Fibroblast of lung (primary cell): ENCODE results near the gene TERB1. TPM values are rescaled to one million over a fixed set of nuclear protein-coding genes. Genes with fewer than 3 reads are reported as not detected.
"Not testable (repeated sequence)": the region's sequence is repeated elsewhere in the genome, so short reads cannot be mapped to it uniquely, and the experiment has no call there.

Experiments
- DNase-seq, 2 donors: peaks; one replicate each; pipeline versions ENCODE4 v3.0.0 to v3.0.0-alpha.2; 2010; ENCODE audit warnings: low read depth in 2 of 2
- H2AFZ ChIP-seq: 2 replicates; pipeline ENCODE4 v1.5.1; 2012; ENCODE audit warnings: low read length, control low read depth, inconsistent platforms
- H3K27ac ChIP-seq: 2 replicates; pipeline ENCODE4 v1.5.1; 2011; ENCODE audit warnings: low read length, control low read depth; ENCODE audit not compliant: insufficient read depth
- H3K27me3 ChIP-seq: 2 replicates; pipeline ENCODE4 v1.5.1; 2011; ENCODE audit warnings: mild to moderate bottlenecking, low read length; ENCODE audit not compliant: control insufficient read depth, insufficient read depth
- H3K36me3 ChIP-seq: 2 replicates; pipeline ENCODE4 v1.5.1; 2011; ENCODE audit warnings: low read length; ENCODE audit not compliant: control insufficient read depth, insufficient read depth
- H3K4me1 ChIP-seq: 2 replicates; pipeline ENCODE4 v1.5.1; 2011; ENCODE audit warnings: low read length; ENCODE audit not compliant: control insufficient read depth, insufficient read depth; ENCODE audit errors: extremely low read depth
- H3K4me2 ChIP-seq: 2 replicates; pipeline ENCODE4 v1.5.1; 2011; ENCODE audit warnings: low read length, control low read depth; ENCODE audit not compliant: insufficient read depth; ENCODE audit errors: extremely low read depth
- H3K4me3 ChIP-seq, 4 experiments: fragments of 200-600 bp in 1 of 4; sonication (generic) in 1 of 4; replicated peaks in 1 of 4; 2 replicates each; pipeline ENCODE4 v1.5.1; 2011 to 2016; ENCODE audit warnings: low read length in 4 of 4, low read depth in 3 of 4, mild to moderate bottlenecking in 3 of 4, control low read depth in 2 of 4, inconsistent platforms in 1 of 4, mixed read lengths in 1 of 4; ENCODE audit not compliant: insufficient read depth in 1 of 4; ENCODE audit errors: control extremely low read depth in 1 of 4
- H3K79me2 ChIP-seq: 2 replicates; pipeline ENCODE4 v1.5.1; 2012; ENCODE audit warnings: mild to moderate bottlenecking, low read length, inconsistent platforms; ENCODE audit not compliant: control insufficient read depth, insufficient read depth
- H3K9ac ChIP-seq: 2 replicates; pipeline ENCODE4 v1.5.1; 2011; ENCODE audit warnings: mild to moderate bottlenecking, low read length, control low read depth; ENCODE audit not compliant: insufficient read depth
- H3K9me3 ChIP-seq: 2 replicates; pipeline ENCODE4 v1.5.1; 2012; ENCODE audit warnings: low read depth, low read length; ENCODE audit not compliant: control insufficient read depth, insufficient read depth
- H4K20me1 ChIP-seq: 2 replicates; pipeline ENCODE4 v1.5.1; 2011; ENCODE audit warnings: low read length; ENCODE audit not compliant: control insufficient read depth, insufficient read depth; ENCODE audit errors: extremely low read depth
- EZH2 ChIP-seq: IDR thresholded peaks from 2 replicates; pipeline ENCODE4 v1.5.1; 2012; ENCODE audit warnings: low read length, control low read depth, mild to moderate bottlenecking; ENCODE audit errors: missing control alignments
- polyA plus RNA-seq, 2 donors: library from polyadenylated mRNA; depleted of rRNA in 1 of 2; stranded (reverse) in 1 of 2; unstranded in 1 of 2; fragments of >200 nt; gene quantifications; 2 replicates each; pipeline ENCODE4 v1.2.1, GENCODE V29; 2011 to 2012; ENCODE audit warnings: missing spikeins in 1 of 2
- total RNA-seq: library from RNA; depleted of rRNA; stranded (reverse); fragments of >200 nt; gene quantifications from 2 replicates; pipeline ENCODE4 v1.2.1, GENCODE V29; 2014
- TF ChIP-seq, protein P1 (sequence below), 2 donors: IDR thresholded peaks in 1 of 2; conservative IDR thresholded peaks in 1 of 2; 1 replicate in 1 of 2; 2 replicates in 1 of 2; pipeline ENCODE4 v1.5.1; 2011 to 2012; ENCODE audit warnings: low read length in 2 of 2, control low read depth in 1 of 2, inconsistent platforms in 1 of 2, low read depth in 1 of 2, mild to moderate bottlenecking in 1 of 2

TERB1 gene
- total and polyA plus RNA-seq, 2 donors (not counting 1 experiment from before 2014, with no cell fraction given): 0.17 TPM; not detected in 1

DNA sequence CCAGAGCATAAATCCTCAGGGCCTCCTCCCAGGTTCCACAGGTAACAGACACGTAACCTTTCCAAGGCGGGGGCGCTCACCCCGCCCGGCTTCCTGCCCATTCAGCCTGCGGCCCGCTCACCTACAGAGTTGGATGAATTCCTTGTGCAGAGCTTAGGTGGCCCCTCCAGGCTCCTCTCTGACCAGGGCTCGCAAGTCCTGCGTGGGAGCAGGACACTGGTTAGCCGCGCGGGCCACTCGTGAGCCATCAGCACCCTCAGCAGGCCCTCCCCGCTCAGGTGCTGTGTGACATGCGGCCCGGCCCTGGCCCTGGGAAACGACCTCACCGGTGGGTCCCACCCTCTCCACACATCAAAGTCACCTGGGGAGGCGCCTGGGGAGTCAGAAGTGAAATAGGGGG lies 528 bp downstream of the TERB1 start:
- TF ChIP-seq EZH2: no peak
- TF ChIP-seq, protein P1, sequence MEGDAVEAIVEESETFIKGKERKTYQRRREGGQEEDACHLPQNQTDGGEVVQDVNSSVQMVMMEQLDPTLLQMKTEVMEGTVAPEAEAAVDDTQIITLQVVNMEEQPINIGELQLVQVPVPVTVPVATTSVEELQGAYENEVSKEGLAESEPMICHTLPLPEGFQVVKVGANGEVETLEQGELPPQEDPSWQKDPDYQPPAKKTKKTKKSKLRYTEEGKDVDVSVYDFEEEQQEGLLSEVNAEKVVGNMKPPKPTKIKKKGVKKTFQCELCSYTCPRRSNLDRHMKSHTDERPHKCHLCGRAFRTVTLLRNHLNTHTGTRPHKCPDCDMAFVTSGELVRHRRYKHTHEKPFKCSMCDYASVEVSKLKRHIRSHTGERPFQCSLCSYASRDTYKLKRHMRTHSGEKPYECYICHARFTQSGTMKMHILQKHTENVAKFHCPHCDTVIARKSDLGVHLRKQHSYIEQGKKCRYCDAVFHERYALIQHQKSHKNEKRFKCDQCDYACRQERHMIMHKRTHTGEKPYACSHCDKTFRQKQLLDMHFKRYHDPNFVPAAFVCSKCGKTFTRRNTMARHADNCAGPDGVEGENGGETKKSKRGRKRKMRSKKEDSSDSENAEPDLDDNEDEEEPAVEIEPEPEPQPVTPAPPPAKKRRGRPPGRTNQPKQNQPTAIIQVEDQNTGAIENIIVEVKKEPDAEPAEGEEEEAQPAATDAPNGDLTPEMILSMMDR (conservative IDR thresholded peaks at IDR 0.05 in 1 of 2, IDR thresholded peaks at IDR 0.05 in 1 of 2; ENCODE audit: low read depth in 1 of 2, low read length in 2 of 2): no peak
- Histone ChIP-seq H3K9ac (no peak overlapping the region), H3K4me3 (no peak overlapping the region), H3K27ac (no peak overlapping the region), H2AFZ (no peak overlapping the region), H3K79me2 (no peaks in the 10 kb centered on the region), H3K27me3 (no peaks in the 10 kb centered on the region), H3K4me1 (no peaks in the 10 kb centered on the region), H3K36me3 (peaks cover 12% of the 10 kb centered on the region), H3K9me3 (no peaks in the 10 kb centered on the region), H3K4me2 (no peak overlapping the region), H4K20me1 (no peaks in the 10 kb centered on the region)
- no peak for DNase-seq

DNA sequence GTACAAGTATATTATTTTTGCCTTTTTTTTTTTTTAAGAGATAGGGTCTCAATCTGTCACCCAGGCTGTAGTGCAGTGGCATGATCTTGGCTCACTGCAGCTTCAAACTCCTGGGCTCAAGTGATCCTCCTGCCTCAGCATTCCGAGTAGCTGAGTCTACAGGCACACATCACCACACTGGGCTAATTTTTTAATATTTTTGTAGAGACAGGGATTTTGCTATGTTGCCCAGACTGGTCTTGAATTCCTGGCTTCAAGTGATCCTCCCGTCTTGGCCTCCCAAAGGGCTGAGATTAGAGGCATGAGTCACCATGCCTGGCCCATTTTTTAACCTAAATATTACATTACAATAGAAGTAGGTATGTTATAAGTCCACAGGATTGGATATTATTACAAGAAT lies 3.2 kb downstream of the TERB1 start:
- Histone ChIP-seq H3K27ac (no peak overlapping the region), H3K4me3 (no peak overlapping the region), H3K79me2 (no peaks in the 10 kb centered on the region), H3K9ac (no peak overlapping the region), H3K9me3 (no peaks in the 10 kb centered on the region), H3K27me3 (no peaks in the 10 kb centered on the region), H3K4me2 (no peak overlapping the region), H2AFZ (no peak overlapping the region), H4K20me1 (no peaks in the 10 kb centered on the region), H3K36me3 (peaks cover 6% of the 10 kb centered on the region), H3K4me1 (no peaks in the 10 kb centered on the region)
- DNase-seq: peak; percentile 14 to 29
- TF ChIP-seq, protein P1 (conservative IDR thresholded peaks at IDR 0.05 in 1 of 2, IDR thresholded peaks at IDR 0.05 in 1 of 2; ENCODE audit: low read depth in 1 of 2, low read length in 2 of 2): no peak
- TF ChIP-seq EZH2: no peak

DNA sequence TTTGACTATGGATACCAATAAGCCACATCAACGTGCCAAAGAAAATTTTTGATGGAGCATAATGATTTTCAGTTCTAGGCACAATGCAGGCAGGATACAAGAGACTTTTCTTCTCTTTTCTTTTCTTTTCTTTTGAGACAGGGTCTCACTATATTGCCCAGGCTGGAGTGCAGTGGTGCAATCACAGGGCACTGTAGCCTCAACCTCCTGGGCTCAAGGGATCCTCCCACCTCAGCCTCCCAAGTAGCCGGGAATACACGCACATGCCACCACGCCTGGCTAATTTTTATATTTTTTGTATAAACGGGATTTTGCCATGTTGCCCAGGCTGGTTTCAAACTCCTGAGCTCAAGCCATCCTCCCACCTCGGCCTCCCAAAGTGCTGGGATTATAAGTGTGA lies 7.4 kb downstream of the TERB1 start:
- not testable (repeated sequence) for H3K36me3 ChIP-seq, H4K20me1 ChIP-seq, H3K9ac ChIP-seq, H3K27me3 ChIP-seq, H3K4me1 ChIP-seq, H3K4me2 ChIP-seq, H3K4me3 ChIP-seq, H3K27ac ChIP-seq, H3K79me2 ChIP-seq, H2AFZ ChIP-seq, H3K9me3 ChIP-seq, DNase-seq
